Activated B cell treated with CpG ODN at 0.5 μM for 24 hours (primary cell): ENCODE results near the gene CDH20. TPM values are rescaled to one million over a fixed set of nuclear protein-coding genes. Genes with fewer than 3 reads are reported as not detected.

Source experiments
- ATAC-seq: fragments of 200-7000 bp; cut with Tn5 transposase; one replicate; pipeline ENCODE4 v1.10.0; 2021; ENCODE audit warnings: low read depth, mild to moderate bottlenecking, moderate library complexity
- CTCF ChIA-PET: fragments of 350-600 bp; sonication (Branson Sonifier 250); formaldehyde crosslinking; loops from one replicate; lab custom pipeline; 2021; ENCODE audit warnings: antibody characterized with exemption; lab: Charles Lee
- POLR2A ChIA-PET: fragments of 350-600 bp; sonication (Branson Sonifier 250); formaldehyde crosslinking; loops from one replicate; lab custom pipeline; 2021; ENCODE audit warnings: antibody characterized with exemption; lab: Charles Lee
- DNase-seq: peaks from one replicate; pipeline ENCODE4 v3.0.0; 2022
- H3K27ac Mint-ChIP-seq: one replicate; pipeline ENCODE4 v1.8.0; 2020; ENCODE audit warnings: mixed read lengths
- H3K27me3 Mint-ChIP-seq: one replicate; pipeline ENCODE4 v1.8.0; 2021; ENCODE audit warnings: mixed read lengths
- H3K36me3 Mint-ChIP-seq: one replicate; pipeline ENCODE4 v1.8.0; 2021; ENCODE audit warnings: low read depth, mixed read lengths
- H3K4me1 Mint-ChIP-seq: one replicate; pipeline ENCODE4 v1.8.0; 2021; ENCODE audit warnings: mixed read lengths
- H3K4me3 Mint-ChIP-seq: one replicate; pipeline ENCODE4 v1.8.0; 2020; ENCODE audit warnings: mild to moderate bottlenecking, mixed read lengths
- H3K9me3 Mint-ChIP-seq: one replicate; pipeline ENCODE4 v1.8.0; 2020; ENCODE audit warnings: mixed read lengths
- intact Hi-C: fragments of 100-400 bp; cut with micrococcal nuclease; formaldehyde crosslinking; loops from one replicate; pipeline ENCODE4 v1.15.1; 2024
- total RNA-seq: library from RNA; stranded (reverse); gene quantifications from 2 replicates; pipeline ENCODE4 v1.2.3, GENCODE V29; 2022
- TF ChIP-seq, protein P1 (sequence below): fragments of 200-600 bp; IDR thresholded peaks from one replicate; pipeline ENCODE4 v1.8.0; 2022; ENCODE audit warnings: antibody characterized with exemption, mild to moderate bottlenecking

The CDH20 gene
- total RNA-seq, 1 donor from 2014 or later: 0.07 TPM

GRCh38 chr18:61414086-61414485 lies 80.9 kb downstream of the CDH20 start:
- no peak overlapping the region for H3K27ac Mint-ChIP-seq
- ATAC-seq (no peak), DNase-seq (no peak)
- ChIA-PET CTCF (no interaction called here), POLR2A (no interaction called here)
- no peaks in the 10 kb centered on the region for H3K36me3 Mint-ChIP-seq
- no peaks in the 10 kb centered on the region for H3K9me3 Mint-ChIP-seq
- TF ChIP-seq, protein P1, sequence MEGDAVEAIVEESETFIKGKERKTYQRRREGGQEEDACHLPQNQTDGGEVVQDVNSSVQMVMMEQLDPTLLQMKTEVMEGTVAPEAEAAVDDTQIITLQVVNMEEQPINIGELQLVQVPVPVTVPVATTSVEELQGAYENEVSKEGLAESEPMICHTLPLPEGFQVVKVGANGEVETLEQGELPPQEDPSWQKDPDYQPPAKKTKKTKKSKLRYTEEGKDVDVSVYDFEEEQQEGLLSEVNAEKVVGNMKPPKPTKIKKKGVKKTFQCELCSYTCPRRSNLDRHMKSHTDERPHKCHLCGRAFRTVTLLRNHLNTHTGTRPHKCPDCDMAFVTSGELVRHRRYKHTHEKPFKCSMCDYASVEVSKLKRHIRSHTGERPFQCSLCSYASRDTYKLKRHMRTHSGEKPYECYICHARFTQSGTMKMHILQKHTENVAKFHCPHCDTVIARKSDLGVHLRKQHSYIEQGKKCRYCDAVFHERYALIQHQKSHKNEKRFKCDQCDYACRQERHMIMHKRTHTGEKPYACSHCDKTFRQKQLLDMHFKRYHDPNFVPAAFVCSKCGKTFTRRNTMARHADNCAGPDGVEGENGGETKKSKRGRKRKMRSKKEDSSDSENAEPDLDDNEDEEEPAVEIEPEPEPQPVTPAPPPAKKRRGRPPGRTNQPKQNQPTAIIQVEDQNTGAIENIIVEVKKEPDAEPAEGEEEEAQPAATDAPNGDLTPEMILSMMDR: no peak
- H3K27me3 Mint-ChIP-seq: no peaks in the 10 kb centered on the region
- H3K4me1 Mint-ChIP-seq: no peaks in the 10 kb centered on the region
- H3K4me3 Mint-ChIP-seq: no peak overlapping the region
- intact Hi-C loops: no loop called here

DNA sequence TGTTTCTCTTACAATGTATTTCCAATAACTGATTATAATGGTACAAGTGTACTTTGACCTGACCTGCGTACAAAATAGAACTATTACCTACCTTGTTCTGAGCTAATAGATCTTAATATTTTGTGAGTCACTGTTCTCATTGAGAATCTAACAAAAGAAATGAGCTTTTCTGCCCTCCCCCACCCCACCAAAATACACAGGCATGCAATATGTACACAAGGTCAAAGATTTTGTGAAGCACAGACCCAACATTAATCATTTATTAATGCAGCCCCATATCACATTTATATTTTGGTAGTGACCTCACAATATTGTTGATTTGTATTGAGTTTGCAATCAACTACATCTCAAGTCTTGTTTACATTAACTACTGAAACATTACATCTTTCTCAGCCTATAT lies 86.5 kb downstream of the CDH20 start:
- ATAC-seq (no peak), DNase-seq (no peak)
- H3K27ac Mint-ChIP-seq: no peak overlapping the region
- CTCF ChIA-PET: no interaction called here
- H3K4me1 Mint-ChIP-seq: no peaks in the 10 kb centered on the region
- no peaks in the 10 kb centered on the region for H3K36me3 Mint-ChIP-seq
- no peak overlapping the region for H3K4me3 Mint-ChIP-seq
- POLR2A ChIA-PET: no interaction called here
- intact Hi-C loops: no loop called here
- TF ChIP-seq, protein P1: no peak
- no peaks in the 10 kb centered on the region for H3K27me3 Mint-ChIP-seq
- H3K9me3 Mint-ChIP-seq: no peaks in the 10 kb centered on the region

GRCh38 chr18:61420218-61420885 lies 87.1 kb downstream of the CDH20 start:
- Mint-ChIP-seq H3K36me3 (no peaks in the 10 kb centered on the region), H3K4me1 (no peaks in the 10 kb centered on the region), H3K9me3 (no peaks in the 10 kb centered on the region), H3K4me3 (no peak overlapping the region), H3K27ac (no peak overlapping the region), H3K27me3 (no peaks in the 10 kb centered on the region)
- no peak for DNase-seq
- ChIA-PET POLR2A (no interaction called here), CTCF (no interaction called here)
- no peak for ATAC-seq
- intact Hi-C loops: no loop called here
- TF ChIP-seq, protein P1: no peak

DNA sequence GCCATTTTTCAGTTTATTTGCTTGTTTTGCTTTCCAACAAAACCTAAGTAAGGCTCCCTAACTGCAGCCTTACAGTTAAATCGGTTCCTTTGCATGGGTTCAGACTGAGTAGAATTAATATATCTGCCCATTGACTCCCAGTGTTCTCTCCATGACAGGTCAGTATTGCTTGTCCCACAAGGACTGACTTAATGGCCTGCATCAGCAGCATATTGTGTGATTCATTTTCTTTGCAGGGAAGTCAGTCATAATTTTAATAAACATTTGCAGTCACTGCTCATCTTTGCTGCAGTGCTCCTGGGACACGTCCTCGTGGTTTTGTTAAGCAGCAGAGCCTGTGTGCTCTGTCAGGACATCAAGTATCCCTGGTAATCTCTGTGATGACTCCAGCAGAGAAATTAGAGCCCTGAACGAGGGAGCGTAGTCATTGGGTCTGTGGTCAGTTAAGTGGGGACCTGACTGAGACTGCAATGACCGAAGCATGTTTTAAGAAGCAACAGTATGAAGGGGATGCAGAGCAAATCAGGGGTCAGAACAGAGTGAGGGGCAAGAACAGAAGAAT lies 93.3 kb downstream of the CDH20 start:
- no peak overlapping the region for H3K27ac Mint-ChIP-seq
- ATAC-seq (no peak), DNase-seq (no peak)
- intact Hi-C loops: no loop called here
- H3K9me3 Mint-ChIP-seq: no peaks in the 10 kb centered on the region
- H3K36me3 Mint-ChIP-seq: no peaks in the 10 kb centered on the region
- H3K27me3 Mint-ChIP-seq: no peaks in the 10 kb centered on the region
- TF ChIP-seq, protein P1: no peak
- H3K4me3 Mint-ChIP-seq: no peak overlapping the region
- ChIA-PET POLR2A (no interaction called here), CTCF (no interaction called here)
- H3K4me1 Mint-ChIP-seq: no peaks in the 10 kb centered on the region

DNA sequence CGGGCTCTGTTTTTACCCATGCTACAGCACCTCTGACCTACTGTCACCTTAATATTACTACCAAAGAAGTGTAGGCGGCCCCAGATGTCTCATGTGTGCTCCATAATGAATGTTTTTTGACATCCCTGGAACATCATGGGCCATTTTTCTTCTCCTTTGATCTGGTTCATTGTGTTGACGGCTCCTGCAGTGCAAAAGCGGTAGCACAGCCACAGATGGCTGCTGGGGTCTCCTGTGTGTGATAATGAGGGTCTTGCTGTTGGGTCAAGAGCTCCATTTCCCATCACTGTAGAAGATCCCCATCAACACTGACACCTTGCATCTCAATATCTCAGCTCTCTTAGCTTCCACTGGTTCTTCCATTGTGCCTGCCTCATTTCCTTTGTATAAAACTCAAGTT lies 95.0 kb downstream of the CDH20 start:
- intact Hi-C loops: no loop called here
- Mint-ChIP-seq H3K4me1 (no peaks in the 10 kb centered on the region), H3K9me3 (no peaks in the 10 kb centered on the region), H3K4me3 (no peak overlapping the region), H3K27ac (no peak overlapping the region), H3K27me3 (no peaks in the 10 kb centered on the region), H3K36me3 (no peaks in the 10 kb centered on the region)
- POLR2A ChIA-PET: no interaction called here
- CTCF ChIA-PET: no interaction called here
- DNase-seq (no peak), ATAC-seq (no peak)
- TF ChIP-seq, protein P1: no peak
